IMR-90 (cell line): ENCODE data around the gene MRPL20. TPM values are rescaled to one million over a fixed set of nuclear protein-coding genes. Genes with fewer than 3 reads are reported as not detected.
A peak's percentile ranks its signal among the peaks of the same experiment; 100 is the strongest.

Experiments
- ATAC-seq: fragments of 200-7000 bp; cut with Tn5 transposase; 2 replicates; pipeline ENCODE4 v1.9.1; 2020; ENCODE audit warnings: low read depth, mild to moderate bottlenecking, moderate library complexity
- BruUV-seq: library from RNA; stranded (reverse); fragments of 400-500 nt; replicated peaks from 2 replicates; lab custom pipeline; 2021; lab: Mats Ljungman, UMichigan
- CTCF ChIA-PET: fragments of 300-600 bp; formaldehyde crosslinking; extraction: SDS; loops from one replicate; lab custom pipeline; 2021; ENCODE audit warnings: antibody characterized with exemption; lab: Yijun Ruan, JAX
- POLR2A ChIA-PET: fragments of 300-600 bp; sonication (Branson Sonifier 250); formaldehyde crosslinking; loops from one replicate; lab custom pipeline; 2022; ENCODE audit warnings: antibody characterized with exemption; ENCODE audit not compliant: unreplicated experiment; lab: Charles Lee
- DNase-seq: peaks from one replicate; pipeline ENCODE4 v3.0.0; 2013
- H2AFZ ChIP-seq: replicated peaks from 2 replicates; pipeline ENCODE3; 2013; ENCODE audit warnings: low read length, mild to moderate bottlenecking; ENCODE audit not compliant: poor library complexity
- H2AK5ac ChIP-seq: 2 replicates; pipeline ENCODE4 v1.6.1; 2013; ENCODE audit warnings: low read depth, low read length, inconsistent platforms
- H2AK9ac ChIP-seq: replicated peaks from 2 replicates; pipeline ENCODE3; 2013; ENCODE audit warnings: mild to moderate bottlenecking, low read depth, low read length, moderate library complexity; ENCODE audit not compliant: poor library complexity
- H2BK120ac ChIP-seq: 2 replicates; pipeline ENCODE4 v1.6.1; 2013; ENCODE audit warnings: low read depth, low read length, inconsistent platforms
- H2BK15ac ChIP-seq: 3 replicates; pipeline ENCODE4 v1.6.1; 2013; ENCODE audit warnings: low read depth, low read length, inconsistent platforms
- H2BK20ac ChIP-seq: 2 replicates; pipeline ENCODE4 v1.6.1; 2013; ENCODE audit warnings: low read depth, mild to moderate bottlenecking, inconsistent platforms, low read length, moderate library complexity
- H2BK5ac ChIP-seq: 2 replicates; pipeline ENCODE4 v1.6.1; 2013; ENCODE audit warnings: mild to moderate bottlenecking, low read depth, low read length, inconsistent platforms; ENCODE audit not compliant: poor library complexity, severe bottlenecking
- H3K14ac ChIP-seq: replicated peaks from 2 replicates; pipeline ENCODE4 v1.6.1; 2013; ENCODE audit warnings: low read depth, low read length, inconsistent platforms
- H3K18ac ChIP-seq: 2 replicates; pipeline ENCODE4 v1.6.1; 2013; ENCODE audit warnings: low read depth, low read length, control low read depth
- H3K23ac ChIP-seq: 2 replicates; pipeline ENCODE4 v1.6.1; 2013; ENCODE audit warnings: low read depth, low read length, inconsistent platforms
- H3K27ac ChIP-seq: 2 replicates; pipeline ENCODE4 v1.5.1; 2013; ENCODE audit warnings: mild to moderate bottlenecking, control low read depth, low read length; ENCODE audit not compliant: insufficient read depth
- H3K27me3 ChIP-seq: 2 replicates; pipeline ENCODE4 v1.6.1; 2013; ENCODE audit warnings: low read length; ENCODE audit not compliant: control insufficient read depth, insufficient read depth
- H3K36me3 ChIP-seq: 2 replicates; pipeline ENCODE4 v1.6.1; 2013; ENCODE audit warnings: low read length, mixed read lengths; ENCODE audit not compliant: control insufficient read depth, insufficient read depth
- H3K4ac ChIP-seq: 2 replicates; pipeline ENCODE4 v1.6.1; 2013; ENCODE audit warnings: low read depth, low read length, inconsistent platforms
- H3K4me1 ChIP-seq: 2 replicates; pipeline ENCODE4 v1.6.1; 2013; ENCODE audit warnings: low read length, mixed read lengths; ENCODE audit not compliant: control insufficient read depth, insufficient read depth
- H3K4me2 ChIP-seq: 2 replicates; pipeline ENCODE4 v1.6.1; 2013; ENCODE audit warnings: low read depth, mild to moderate bottlenecking, control low read depth, low read length, moderate library complexity
- H3K4me3 ChIP-seq: 2 replicates; pipeline ENCODE4 v1.5.1; 2013; ENCODE audit warnings: low read depth, mild to moderate bottlenecking, control low read depth, low read length, moderate library complexity; ENCODE audit not compliant: insufficient read depth
- H3K56ac ChIP-seq: 2 replicates; pipeline ENCODE4 v1.6.1; 2013; ENCODE audit warnings: low read length, inconsistent platforms; ENCODE audit not compliant: insufficient read depth; ENCODE audit errors: extremely low read depth
- H3K79me1 ChIP-seq, 2 experiments: 2 replicates each; pipeline ENCODE4 v1.6.1; 2013; ENCODE audit warnings: low read length in 2 of 2, inconsistent platforms in 1 of 2, low read depth in 1 of 2
- H3K9ac ChIP-seq: 2 replicates; pipeline ENCODE4 v1.6.1; 2013; ENCODE audit warnings: low read depth, low read length, control low read depth
- H3K9me1 ChIP-seq: 2 replicates; pipeline ENCODE4 v1.6.1; 2013; ENCODE audit warnings: low read length, inconsistent platforms; ENCODE audit not compliant: insufficient read depth
- H3K9me3 ChIP-seq: 2 replicates; pipeline ENCODE4 v1.6.1; 2013; ENCODE audit warnings: low read length; ENCODE audit not compliant: control insufficient read depth, insufficient read depth
- H4K20me1 ChIP-seq: 2 replicates; pipeline ENCODE4 v1.6.1; 2013; ENCODE audit warnings: low read length, inconsistent platforms; ENCODE audit not compliant: insufficient read depth
- H4K5ac ChIP-seq: 2 replicates; pipeline ENCODE4 v1.6.1; 2013; ENCODE audit warnings: mild to moderate bottlenecking, low read depth, low read length, control low read depth
- H4K8ac ChIP-seq, 2 experiments: 2 replicates each; pipeline ENCODE4 v1.6.1; 2013; ENCODE audit warnings: low read depth in 2 of 2, low read length in 2 of 2, control low read depth in 1 of 2, inconsistent platforms in 1 of 2
- H4K91ac ChIP-seq: 2 replicates; pipeline ENCODE4 v1.6.1; 2013; ENCODE audit warnings: low read depth, low read length, inconsistent platforms; ENCODE audit not compliant: insufficient read depth
- BHLHE40 ChIP-seq: fragments of 150-350 bp; IDR thresholded peaks from 2 replicates; pipeline ENCODE4 v1.6.1; 2016; ENCODE audit warnings: mild to moderate bottlenecking, low read depth, low read length
- CEBPB ChIP-seq: IDR thresholded peaks from 2 replicates; pipeline ENCODE4 v1.6.1; 2012; ENCODE audit warnings: low read depth, low read length, improper control_type of control experiment
- CHD1 ChIP-seq: IDR thresholded peaks from 2 replicates; pipeline ENCODE4 v1.6.1; 2012; ENCODE audit warnings: low read depth, low read length, improper control_type of control experiment
- ELK1 ChIP-seq: fragments of 150-350 bp; IDR thresholded peaks from 2 replicates; pipeline ENCODE4 v1.6.1; 2016; ENCODE audit warnings: low read depth, mild to moderate bottlenecking, low read length, moderate library complexity, borderline replicate concordance
- MAFK ChIP-seq: IDR thresholded peaks from 2 replicates; pipeline ENCODE4 v1.6.1; 2012; ENCODE audit warnings: low read depth, low read length, improper control_type of control experiment
- MAZ ChIP-seq: IDR thresholded peaks from 2 replicates; pipeline ENCODE4 v1.6.1; 2012; ENCODE audit warnings: low read depth, mild to moderate bottlenecking, low read length, improper control_type of control experiment, moderate library complexity, borderline replicate concordance
- MXI1 ChIP-seq: IDR thresholded peaks from 2 replicates; pipeline ENCODE4 v1.6.1; 2012; ENCODE audit warnings: low read depth, mild to moderate bottlenecking, low read length, moderate library complexity, borderline replicate concordance
- NFE2L2 ChIP-seq: fragments of 150-350 bp; IDR thresholded peaks from 2 replicates; pipeline ENCODE4 v1.6.1; 2016; ENCODE audit warnings: low read depth, mild to moderate bottlenecking, low read length
- POLR2A ChIP-seq: IDR thresholded peaks from 2 replicates; pipeline ENCODE4 v1.6.1; 2012; ENCODE audit warnings: mild to moderate bottlenecking, low read depth, low read length
- RAD21 ChIP-seq: IDR thresholded peaks from 2 replicates; pipeline ENCODE4 v1.6.1; 2012; ENCODE audit warnings: low read length, improper control_type of control experiment
- RCOR1 ChIP-seq: IDR thresholded peaks from 2 replicates; pipeline ENCODE4 v1.6.1; 2012; ENCODE audit warnings: mild to moderate bottlenecking, low read length, improper control_type of control experiment; ENCODE audit not compliant: insufficient replicate concordance
- RFX5 ChIP-seq: IDR thresholded peaks from 2 replicates; pipeline ENCODE4 v1.8.0; 2012; ENCODE audit warnings: low read depth, mild to moderate bottlenecking, low read length, moderate library complexity
- SMC3 ChIP-seq: fragments of 150-350 bp; IDR thresholded peaks from 2 replicates; pipeline ENCODE4 v1.6.1; 2016; ENCODE audit warnings: low read depth, mild to moderate bottlenecking, antibody characterized with exemption, low read length, moderate library complexity
- USF2 ChIP-seq: fragments of 150-350 bp; IDR thresholded peaks from 2 replicates; pipeline ENCODE4 v1.6.1; 2017; ENCODE audit warnings: mild to moderate bottlenecking, antibody characterized with exemption, low read length, low read depth
- WGBS, 2 experiments: methylation state at CpG; one replicate each; pipeline versions ENCODE4 v1.1.5 to v1.1.7; 2013; ENCODE audit warnings: missing lambda C conversion rate in 2 of 2; ENCODE audit not compliant: insufficient read length in 1 of 2; ENCODE audit errors: extremely low coverage in 2 of 2; 5-methylcytosine and 5-hydroxymethylcytosine counted together
- dilution Hi-C: fragments of 300-500 bp; cut with HindIII; formaldehyde crosslinking; loops from one replicate; pipeline ENCODE4 v1.14.3; 2018; ENCODE audit warnings: low sequenced_read_pairs; ENCODE audit not compliant: unreplicated experiment
- in situ Hi-C: fragments of 300-500 bp; cut with MboI; formaldehyde crosslinking; loops from 3 replicates; pipeline ENCODE4 v1.14.3; 2019; ENCODE audit warnings: low sequenced_read_pairs, inconsistent platforms, mixed read lengths
- intact Hi-C: fragments of 100-400 bp; cut with micrococcal nuclease; formaldehyde crosslinking; loops from 2 replicates; pipeline ENCODE4 v1.10.0; 2022
- polyA plus RNA-seq, 3 experiments: library from polyadenylated mRNA; depleted of rRNA; stranded (reverse); fragments of >200 nt; gene quantifications; 2 replicates each; pipeline ENCODE4 v1.2.3, GENCODE V29; 2012; ENCODE audit warnings: low replicate concordance in 1 of 3
- total RNA-seq: library from RNA; depleted of rRNA; stranded (reverse); fragments of >200 nt; gene quantifications from 2 replicates; pipeline ENCODE4 v1.2.3, GENCODE V29; 2012
- TF ChIP-seq, protein P1 (sequence below): conservative IDR thresholded peaks from 2 replicates; pipeline ENCODE4 v1.5.1; 2012; ENCODE audit warnings: mild to moderate bottlenecking, low read depth, low read length, improper control_type of control experiment

The MRPL20 gene
- total and polyA plus RNA-seq, 2 of the 4 experiments (the other 2 are of a cell fraction): 141 to 157 TPM

DNA sequence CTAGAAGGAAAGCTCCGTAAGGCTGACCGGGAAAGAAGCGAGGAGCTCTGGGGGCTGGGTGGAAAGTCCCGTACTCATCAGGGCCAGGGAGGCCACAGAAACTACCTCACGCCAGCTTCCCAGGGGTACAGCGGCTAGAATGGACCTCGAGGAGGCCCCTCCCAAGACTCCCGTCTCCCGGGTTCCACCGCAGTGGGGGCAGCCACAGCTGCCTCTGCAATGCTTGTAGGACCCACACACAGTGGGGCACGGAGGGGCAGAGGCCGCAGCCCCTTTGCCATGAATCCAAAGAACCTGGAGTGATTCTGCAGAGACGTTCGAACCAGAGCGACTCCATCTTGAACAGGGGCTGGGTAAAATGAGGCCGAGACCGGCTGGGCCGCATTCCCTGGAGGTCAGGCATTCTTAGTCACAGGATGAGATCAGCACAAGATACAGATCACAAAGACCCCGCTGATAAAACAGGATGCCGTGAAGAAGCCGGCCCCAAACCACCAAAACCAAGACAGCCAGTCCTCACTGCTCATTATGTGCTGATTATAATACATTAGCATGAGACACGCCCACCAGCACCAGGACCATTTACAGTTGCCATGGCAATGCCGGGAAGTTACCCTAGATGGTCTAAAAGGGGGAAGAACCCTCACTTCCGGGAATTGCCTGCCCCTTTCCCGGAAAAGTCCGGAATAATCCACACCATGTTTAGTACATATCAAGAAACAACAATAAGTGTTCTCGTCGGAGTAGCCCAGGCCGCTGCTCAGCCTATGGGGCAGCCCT lies 15.6 kb upstream of the MRPL20 start:
- Histone ChIP-seq H3K9me1 (no peaks in the 10 kb centered on the region), H3K4me2 (no peak overlapping the region), H4K8ac (peak overlapping the region; percentile 36 to 66; a peak in 3 of 4 replicates), H3K4me3 (no peak overlapping the region), H3K14ac (no peak overlapping the region; the same call in 1 of the 2 replicates), H2AFZ (peak overlapping the region; percentile 84), H2BK20ac (no peak overlapping the region), H4K5ac (no peak overlapping the region), H2BK120ac (peak overlapping the region; percentile 54; the same call in 1 of the 2 replicates), H2AK5ac (no peak overlapping the region), H2BK15ac (0 out of 3 replicates have a peak overlapping the region, but pooled peaks have one; percentile 61), H3K27me3 (no peaks in the 10 kb centered on the region), H3K79me1 (no peaks in the 10 kb centered on the region), H3K9ac (no peak overlapping the region), H4K20me1 (no peaks in the 10 kb centered on the region), H2AK9ac (peak overlapping the region; percentile 29), H3K27ac (no peak overlapping the region), H3K4me1 (peaks cover 3% of the 10 kb centered on the region; the same call in 1 of the 2 replicates), H3K36me3 (no peaks in the 10 kb centered on the region), H3K18ac (no peak overlapping the region), H2BK5ac (no peak overlapping the region), H3K23ac (no peak overlapping the region), H3K9me3 (no peaks in the 10 kb centered on the region), H4K91ac (no peak overlapping the region), H3K4ac (no peak overlapping the region), H3K56ac (no peak overlapping the region)
- CTCF ChIA-PET: no interaction called here
- BruUV-seq: no TSS peak
- intact Hi-C loops (no loop called here), dilution Hi-C loops (no loop called here), in situ Hi-C loops (no loop called here)
- DNase-seq: peak; percentile 50
- peak; percentile 31; the same call in 1 of the 2 replicates for ATAC-seq
- POLR2A ChIA-PET: no interaction called here
- 80% methylated on average over 15 of the region's 29 CpGs; no CpG with 5 or more reads in 1 of the 2 experiments for WGBS, 2 experiments
- TF ChIP-seq RAD21 (no peak), CEBPB (no peak), MAZ (no peak), USF2 (no peak), SMC3 (no peak), RCOR1 (no peak), POLR2A (no peak), ELK1 (no peak), BHLHE40 (no peak), MXI1 (no peak), NFE2L2 (no peak), RFX5 (no peak), CHD1 (no peak), MAFK (no peak)
- TF ChIP-seq, protein P1, sequence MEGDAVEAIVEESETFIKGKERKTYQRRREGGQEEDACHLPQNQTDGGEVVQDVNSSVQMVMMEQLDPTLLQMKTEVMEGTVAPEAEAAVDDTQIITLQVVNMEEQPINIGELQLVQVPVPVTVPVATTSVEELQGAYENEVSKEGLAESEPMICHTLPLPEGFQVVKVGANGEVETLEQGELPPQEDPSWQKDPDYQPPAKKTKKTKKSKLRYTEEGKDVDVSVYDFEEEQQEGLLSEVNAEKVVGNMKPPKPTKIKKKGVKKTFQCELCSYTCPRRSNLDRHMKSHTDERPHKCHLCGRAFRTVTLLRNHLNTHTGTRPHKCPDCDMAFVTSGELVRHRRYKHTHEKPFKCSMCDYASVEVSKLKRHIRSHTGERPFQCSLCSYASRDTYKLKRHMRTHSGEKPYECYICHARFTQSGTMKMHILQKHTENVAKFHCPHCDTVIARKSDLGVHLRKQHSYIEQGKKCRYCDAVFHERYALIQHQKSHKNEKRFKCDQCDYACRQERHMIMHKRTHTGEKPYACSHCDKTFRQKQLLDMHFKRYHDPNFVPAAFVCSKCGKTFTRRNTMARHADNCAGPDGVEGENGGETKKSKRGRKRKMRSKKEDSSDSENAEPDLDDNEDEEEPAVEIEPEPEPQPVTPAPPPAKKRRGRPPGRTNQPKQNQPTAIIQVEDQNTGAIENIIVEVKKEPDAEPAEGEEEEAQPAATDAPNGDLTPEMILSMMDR: no peak
